Jurkat, Clone E6-1 (cell line): Measurements from ENCODE around the gene PDE8A.
A peak's percentile ranks its signal among the peaks of the same experiment; 100 is the strongest.

Source experiments
- DNase-seq: peaks from one replicate; pipeline ENCODE4 v3.0.0-alpha.2; 2011; ENCODE audit warnings: low read depth, low spot score
- H3K4me3 ChIP-seq: 2 replicates; pipeline ENCODE4 v1.5.1; 2011; ENCODE audit warnings: mild to moderate bottlenecking, low read length, control low read depth, moderate library complexity

PDE8A gene

DNA sequence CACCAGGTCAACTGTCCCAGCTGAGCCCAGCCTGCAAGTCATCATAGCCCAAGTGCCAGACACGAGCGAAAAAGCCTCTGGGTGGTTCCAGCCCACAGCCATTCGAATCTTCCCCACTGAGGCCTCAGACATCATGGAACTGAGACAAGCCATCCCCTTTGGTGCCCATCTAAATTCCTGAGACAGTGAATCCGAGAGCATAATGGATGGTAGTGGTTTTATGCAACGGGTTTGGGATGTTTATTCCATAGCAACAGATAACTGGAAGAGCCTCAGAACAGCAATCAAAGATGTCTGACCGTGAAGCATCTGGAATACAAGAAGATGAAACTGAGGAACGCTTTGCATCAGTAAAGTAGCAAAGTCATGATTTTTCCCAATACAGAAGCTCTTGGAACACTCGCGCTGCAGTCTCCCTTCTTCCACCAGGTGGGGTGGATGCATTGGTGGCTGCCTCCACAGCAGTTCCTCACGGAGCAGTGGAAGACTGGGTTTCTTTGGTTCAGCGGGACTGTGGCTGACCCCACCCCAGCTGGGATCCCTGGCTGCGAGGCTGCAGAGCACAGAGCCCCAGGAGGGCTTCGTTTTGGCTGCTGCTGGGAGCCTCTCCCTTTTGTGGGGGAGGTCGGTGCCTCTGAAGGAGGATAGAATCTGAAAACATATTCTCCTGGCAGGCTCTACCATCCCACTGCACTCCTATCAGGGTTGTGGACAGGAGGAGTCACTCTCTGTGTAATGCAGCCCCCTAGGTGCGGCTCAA is 26.4 kb upstream of the PDE8A start:
- no peak overlapping the region; the same call in 1 of the 2 replicates for H3K4me3 ChIP-seq
- DNase-seq = peak; percentile 24

DNA sequence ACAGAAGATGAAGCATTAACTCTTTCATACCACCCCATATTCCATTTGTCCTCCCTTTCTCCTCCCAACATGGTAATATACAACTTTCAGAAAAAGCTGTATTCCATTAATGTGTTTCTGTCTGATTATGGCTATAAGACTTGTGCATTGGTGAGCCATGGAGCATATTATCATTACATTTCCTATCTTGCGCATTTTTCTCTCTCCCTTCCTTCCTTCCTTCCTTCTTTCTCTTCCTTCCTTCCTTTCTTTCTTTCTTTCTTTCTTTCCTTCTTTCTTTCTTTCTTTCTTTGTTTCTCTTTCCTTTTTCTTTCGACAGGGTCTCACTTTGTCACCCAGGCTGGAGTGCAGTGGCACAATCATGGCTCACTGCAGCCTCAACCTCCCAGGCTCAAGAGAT is 25.5 kb upstream of the PDE8A start:
- no peak for DNase-seq
- H3K4me3 ChIP-seq = no peak overlapping the region

DNA sequence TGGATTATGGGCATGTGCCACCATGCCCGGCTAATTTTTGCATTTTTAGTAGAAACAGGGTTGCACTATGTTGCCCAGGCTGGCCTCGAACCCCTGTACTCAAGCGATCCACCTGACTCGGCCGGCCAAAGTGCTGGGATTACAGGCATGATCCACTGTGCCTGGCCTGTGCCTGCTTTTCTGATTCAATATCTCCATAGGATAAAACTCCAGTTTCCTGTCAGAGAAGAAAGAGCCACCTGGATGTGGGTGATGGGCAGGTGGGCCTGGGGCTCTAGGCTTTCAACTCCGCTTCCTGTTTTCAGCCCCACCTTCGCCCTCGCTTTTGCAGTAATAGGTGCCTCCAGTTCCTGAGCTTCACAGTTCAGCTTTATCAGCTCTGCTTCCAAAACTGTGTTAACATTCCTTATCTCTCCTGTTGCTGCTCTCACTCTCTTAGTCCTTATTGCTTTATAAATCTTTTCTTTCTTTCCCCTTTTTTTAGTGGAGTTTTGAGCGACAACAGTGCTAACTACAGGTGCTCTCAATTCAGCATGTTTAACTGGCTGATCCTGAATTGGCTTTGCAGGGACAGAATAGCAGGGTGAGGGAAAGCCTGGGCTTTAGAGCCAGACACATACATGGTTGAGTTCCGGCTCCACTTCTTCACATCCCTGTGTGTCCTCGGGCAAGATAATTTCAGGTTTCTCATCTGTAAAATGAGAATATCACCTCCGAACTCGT is 21.1 kb upstream of the PDE8A start:
- DNase-seq = no peak
- no peak overlapping the region for H3K4me3 ChIP-seq

DNA sequence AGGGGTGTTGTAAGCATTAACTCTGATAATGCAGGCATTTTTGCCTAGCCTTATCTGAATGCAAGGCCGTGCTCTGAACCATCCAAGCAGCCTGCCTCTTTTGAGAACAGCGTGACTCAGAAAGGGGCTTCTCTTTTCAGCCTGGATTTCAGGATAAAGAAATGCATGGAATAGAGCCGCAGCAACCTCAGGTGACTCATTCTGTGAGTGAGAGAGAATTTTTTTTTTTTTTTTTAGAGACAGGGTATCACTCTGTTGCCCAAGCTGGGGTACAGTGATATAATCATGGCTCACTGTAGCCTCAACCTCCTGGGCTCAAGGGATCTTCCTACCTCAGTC is 20.6 kb upstream of the PDE8A start:
- no peak for DNase-seq

GRCh38 chr15:84961707-84962106 is 19.9 kb upstream of the PDE8A start:
- DNase-seq = no peak
- H3K4me3 ChIP-seq = no peak overlapping the region

More for the DNA sequence above, 20.6 kb upstream of the PDE8A start:
- no peak overlapping the region for H3K4me3 ChIP-seq

DNA sequence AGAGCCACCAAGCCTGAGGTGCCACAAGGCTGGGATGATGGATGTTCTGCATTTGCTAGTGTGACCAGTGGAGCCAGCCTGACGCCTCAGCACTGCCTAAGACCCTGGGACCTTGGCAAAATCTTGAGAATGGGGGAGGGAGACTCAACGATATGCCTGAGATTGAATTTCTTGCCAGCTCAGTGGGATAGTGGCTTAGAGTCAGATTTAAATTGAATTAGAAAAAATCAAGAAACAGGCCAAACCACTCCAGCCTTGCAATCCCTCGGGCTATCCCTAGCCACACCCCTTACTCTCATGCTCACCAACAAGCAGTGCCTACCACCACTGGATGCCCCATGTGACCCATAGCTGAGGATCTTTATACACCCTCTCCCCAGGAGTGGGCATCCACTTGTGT is 18.7 kb upstream of the PDE8A start:
- no peak for DNase-seq
- H3K4me3 ChIP-seq = no peak overlapping the region

DNA sequence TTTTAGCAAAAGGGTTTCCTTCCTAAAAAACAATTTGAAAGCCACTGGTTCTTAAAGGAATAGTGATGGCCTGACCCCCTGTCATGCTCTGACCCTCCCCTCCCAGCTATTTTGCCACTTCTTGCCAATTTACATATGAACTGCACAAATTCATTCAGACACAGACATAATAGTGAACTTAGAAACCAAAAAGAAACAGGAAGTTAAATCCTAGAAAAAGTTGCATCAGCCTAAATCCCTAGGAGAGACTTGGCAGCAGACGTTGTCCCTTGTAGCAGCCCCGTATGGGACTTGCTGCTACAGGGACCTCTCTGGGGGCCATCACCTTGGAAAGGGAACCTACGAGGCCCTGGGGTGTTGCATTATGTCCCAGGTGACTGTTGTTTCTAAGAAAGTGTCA is 14.3 kb upstream of the PDE8A start:
- no peak overlapping the region for H3K4me3 ChIP-seq
- DNase-seq = no peak

GRCh38 chr15:84968301-84968700 is 13.4 kb upstream of the PDE8A start:
- DNase-seq = no peak
- H3K4me3 ChIP-seq = no peak overlapping the region

DNA sequence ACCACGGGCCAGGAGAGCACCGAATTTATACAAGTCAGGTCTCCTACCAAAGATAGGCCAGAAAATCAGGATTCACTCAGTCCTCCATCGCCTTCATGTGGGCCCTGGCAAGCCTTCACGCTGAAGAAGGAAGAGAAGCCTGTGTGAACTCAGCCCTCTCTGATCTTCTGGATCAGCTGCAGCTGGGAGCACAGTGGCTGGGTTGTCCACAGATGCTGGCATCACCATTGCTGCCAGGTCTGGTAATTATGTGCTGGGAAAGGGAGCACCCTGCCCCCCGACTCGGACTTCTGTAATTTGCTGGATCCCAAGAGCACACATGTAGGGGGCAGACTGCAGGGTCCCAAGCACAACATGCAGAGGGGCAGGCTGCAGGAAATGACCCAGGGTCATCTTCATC is 12.4 kb upstream of the PDE8A start:
- no peak for DNase-seq
- no peak overlapping the region for H3K4me3 ChIP-seq

GRCh38 chr15:84970843-84971242 is 10.8 kb upstream of the PDE8A start:
- no peak overlapping the region for H3K4me3 ChIP-seq
- DNase-seq = no peak

DNA sequence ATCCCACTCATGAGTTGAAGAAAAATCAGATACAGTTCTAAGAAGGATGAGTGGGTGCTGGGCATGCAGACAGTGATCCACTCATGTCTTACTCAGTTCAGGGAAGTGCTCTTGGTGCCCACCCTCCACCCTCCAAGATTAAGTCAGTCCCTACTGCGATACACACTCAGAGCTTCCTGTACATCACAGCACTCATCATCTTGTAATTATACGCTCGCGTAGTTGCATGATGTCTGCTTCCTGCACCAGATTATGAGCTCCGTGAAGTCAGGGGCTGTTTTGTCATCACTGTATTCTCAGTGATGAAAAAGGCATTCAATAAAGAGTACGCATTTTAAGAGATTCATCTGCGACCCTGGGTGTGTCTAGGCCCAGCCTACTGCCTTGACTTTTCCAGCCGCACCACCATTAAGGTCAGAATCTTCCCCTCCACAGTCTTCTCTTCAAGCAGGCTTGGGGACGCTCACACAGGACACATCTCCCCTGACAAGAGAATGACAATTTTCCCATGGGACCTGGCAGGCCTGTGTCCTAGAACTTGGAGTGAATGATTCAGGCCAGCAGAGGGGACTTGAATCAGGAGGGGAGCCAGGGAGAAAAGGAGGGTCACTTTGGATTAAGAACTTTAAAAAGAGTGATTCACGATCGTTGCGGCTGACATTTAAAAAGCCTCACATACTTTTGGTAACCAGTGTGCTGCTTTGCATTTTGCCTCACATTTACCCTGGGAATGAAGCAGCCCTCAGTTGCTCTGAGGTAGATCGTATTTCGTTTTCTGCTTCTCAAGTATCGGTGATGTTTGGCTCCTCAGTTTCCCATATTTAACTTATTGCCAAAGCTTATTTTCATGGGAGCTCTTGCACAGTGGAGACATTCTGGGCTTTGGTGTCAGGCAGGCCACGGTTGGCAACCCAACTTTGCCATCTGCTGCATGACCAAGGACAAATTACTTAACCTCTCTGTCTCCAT is 7.9 kb upstream of the PDE8A start:
- no peak overlapping the region for H3K4me3 ChIP-seq
- no peak for DNase-seq

DNA sequence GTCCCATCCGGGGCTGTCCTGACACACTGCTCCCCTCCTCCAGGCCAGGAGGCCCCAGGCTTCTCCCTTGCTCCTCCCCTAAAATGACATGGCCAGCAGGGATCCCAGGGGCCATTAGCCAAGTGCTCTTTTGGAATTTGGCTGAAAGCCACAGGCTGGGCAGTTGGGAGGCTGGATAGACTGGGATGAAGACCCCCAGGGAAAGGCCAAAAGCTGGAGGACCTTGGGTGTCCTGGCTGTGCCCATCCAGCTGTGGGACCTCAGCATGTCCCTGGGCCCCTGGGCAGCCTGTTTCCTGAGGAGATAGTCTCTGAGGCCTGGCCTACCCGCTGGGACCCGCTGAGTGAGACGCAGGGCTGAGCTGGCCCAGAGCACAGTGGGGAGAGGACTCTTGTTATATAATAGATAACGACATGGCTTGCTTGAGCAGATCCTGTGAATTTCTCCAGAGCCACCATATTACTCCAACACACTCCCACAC is 5.7 kb upstream of the PDE8A start:
- no peak overlapping the region for H3K4me3 ChIP-seq
- DNase-seq = no peak

GRCh38 chr15:84976746-84977345 is 4.8 kb upstream of the PDE8A start:
- no peak for DNase-seq

DNA sequence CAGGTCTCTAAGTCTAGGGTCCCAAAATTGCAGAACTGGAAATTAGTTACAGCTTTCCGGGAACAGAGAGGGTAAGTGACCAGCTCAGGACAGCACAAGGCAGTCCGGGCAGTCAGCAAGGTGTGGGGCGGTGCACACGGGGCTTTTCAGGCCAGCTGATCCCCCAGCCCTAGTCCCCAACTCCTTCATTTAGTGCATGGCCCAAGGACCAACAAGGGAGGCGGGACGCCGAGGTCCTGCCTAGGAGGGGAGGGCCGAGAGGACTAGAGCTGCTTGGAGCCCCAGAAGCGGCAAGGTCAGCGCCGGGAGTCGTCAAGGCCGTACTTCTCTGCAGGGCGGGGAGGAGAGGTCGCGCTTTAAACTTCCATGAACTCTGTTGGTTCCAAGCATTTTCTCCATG is 2.0 kb upstream of the PDE8A start:
- no peak for DNase-seq
- peak overlapping the region; percentile 77 for H3K4me3 ChIP-seq

More at GRCh38 chr15:84976746-84977345, 4.8 kb upstream of the PDE8A start:
- no peak overlapping the region for H3K4me3 ChIP-seq

- peak; percentile 67 for DNase-seq
- H3K4me3 ChIP-seq = peak overlapping the region; percentile 77
Measured at GRCh38 chr15:84980196-84981053, 1.2 kb upstream of the PDE8A start.

- DNase-seq = peak; percentile 91
- H3K4me3 ChIP-seq = peak overlapping the region; percentile 77
Measured at GRCh38 chr15:84981054-84981710, 474 bp upstream of the PDE8A start.

DNA sequence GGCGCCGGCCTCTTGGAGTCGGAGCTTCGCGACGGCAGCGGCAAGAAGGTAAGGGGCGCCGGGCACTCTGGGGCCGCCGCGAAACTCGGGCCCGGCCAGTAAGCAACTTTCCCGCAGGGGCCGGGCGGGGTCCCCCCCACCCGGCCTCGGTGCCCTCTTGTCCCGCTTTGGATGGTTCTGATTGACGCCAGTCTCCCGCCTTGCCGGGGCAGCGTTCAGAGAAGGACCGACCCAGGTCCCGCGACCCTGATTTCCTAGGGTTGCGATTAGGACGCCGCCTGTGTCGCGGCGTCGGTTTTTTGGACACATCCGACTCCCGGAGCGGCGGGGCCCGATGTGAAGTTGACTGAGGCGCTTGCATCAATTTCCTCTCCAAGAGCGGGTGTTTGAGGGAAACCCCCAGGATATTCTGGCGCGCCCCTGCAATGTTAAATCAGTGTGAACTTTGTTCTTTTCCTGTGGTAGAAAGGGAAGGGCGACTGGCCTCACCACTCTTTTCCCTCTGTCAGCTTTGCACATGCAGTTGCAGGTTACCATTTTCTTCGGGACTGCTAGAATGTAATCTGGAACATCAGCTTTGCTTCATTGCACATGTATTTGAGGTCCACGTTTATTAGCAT is 755 bp downstream of the PDE8A start:
- no peak overlapping the region for H3K4me3 ChIP-seq
- no peak for DNase-seq
